GM21825 (cell line): ENCODE measurements around the gene LRRC43.

Experiments used
- ATAC-seq: cut with Tn5 transposase; IDR thresholded peaks from one replicate; pipeline ENCODE4 v1.9.1; 2021; ENCODE audit warnings: mild to moderate bottlenecking, moderate library complexity; ENCODE audit not compliant: unreplicated experiment

The LRRC43 gene

GRCh38 chr12:122215771-122216170 is 32.8 kb downstream of the LRRC43 start:
- ATAC-seq = no peak

- ATAC-seq = no peak
Observed at GRCh38 chr12:122216445-122216844, 33.5 kb downstream of the LRRC43 start.

GRCh38 chr12:122225683-122226365 is 42.9 kb downstream of the LRRC43 start, which contains the start of gene DIABLO:
Gene DIABLO, minus strand, starts transcription at chr12:122226052. Its CDS starts 38 bp downstream, at chr12:122226014.
- ATAC-seq = peak; percentile 92

- no peak for ATAC-seq
Observed at GRCh38 chr12:122226366-122227125, 43.6 kb downstream of the LRRC43 start.

GRCh38 chr12:122227341-122227740 is 44.4 kb downstream of the LRRC43 start:
- no peak for ATAC-seq

GRCh38 chr12:122228092-122228491 is 45.2 kb downstream of the LRRC43 start:
- ATAC-seq = no peak

GRCh38 chr12:122230798-122231197 is 47.9 kb downstream of the LRRC43 start:
- no peak for ATAC-seq

GRCh38 chr12:122232691-122233090 is 49.8 kb downstream of the LRRC43 start:
- no peak for ATAC-seq

- no peak for ATAC-seq
Observed at GRCh38 chr12:122235741-122236140, 52.8 kb downstream of the LRRC43 start.

GRCh38 chr12:122238861-122239260 is 55.9 kb downstream of the LRRC43 start:
- ATAC-seq = no peak

- ATAC-seq = no peak
Observed at GRCh38 chr12:122243965-122244364, 61.0 kb downstream of the LRRC43 start.

GRCh38 chr12:122244565-122245371 is 61.8 kb downstream of the LRRC43 start:
- ATAC-seq = no peak

- ATAC-seq = no peak
Observed at GRCh38 chr12:122245553-122245952, 62.6 kb downstream of the LRRC43 start.

GRCh38 chr12:122250047-122250446 is 67.1 kb downstream of the LRRC43 start:
- no peak for ATAC-seq

GRCh38 chr12:122250536-122250935 is 67.6 kb downstream of the LRRC43 start:
- ATAC-seq = no peak
